Thymus (tissue), 11 donors: ENCODE data around the gene RPS6KL1. TPM values are rescaled to one million over a fixed set of nuclear protein-coding genes. Genes with fewer than 3 reads are reported as not detected.

Experiments
- DNase-seq, 9 donors: peaks; one replicate each; pipeline ENCODE4 v3.0.0-alpha.2; 2013; ENCODE audit warnings: low spot score in 9 of 9, low read depth in 6 of 9, missing footprints in 1 of 9
- H3K27ac ChIP-seq, 2 donors: one replicate each; pipeline ENCODE4 v1.5.1; 2013; ENCODE audit warnings: control low read depth in 1 of 2, low read depth in 1 of 2, low read length in 1 of 2, mild to moderate bottlenecking in 1 of 2, moderate library complexity in 1 of 2
- H3K27me3 ChIP-seq, 2 donors: one replicate each; pipeline ENCODE4 v1.5.1; 2013; ENCODE audit warnings: low read length in 1 of 2; ENCODE audit not compliant: control insufficient read depth in 2 of 2, insufficient read depth in 1 of 2
- H3K36me3 ChIP-seq, 2 donors: one replicate each; pipeline ENCODE4 v1.5.1; 2013; ENCODE audit warnings: low read length in 1 of 2, mild to moderate bottlenecking in 1 of 2, moderate library complexity in 1 of 2; ENCODE audit not compliant: control insufficient read depth in 2 of 2, insufficient read depth in 2 of 2
- H3K4me1 ChIP-seq, 2 donors: one replicate each; pipeline ENCODE4 v1.5.1; 2013; ENCODE audit warnings: low read length in 2 of 2; ENCODE audit not compliant: control insufficient read depth in 2 of 2, insufficient read depth in 2 of 2
- H3K4me3 ChIP-seq, 2 donors: one replicate each; pipeline ENCODE4 v1.5.1; 2013; ENCODE audit warnings: low read length in 2 of 2, control low read depth in 1 of 2, mild to moderate bottlenecking in 1 of 2
- H3K9me3 ChIP-seq, 2 donors: one replicate each; pipeline ENCODE4 v1.5.1; 2013; ENCODE audit warnings: low read length in 1 of 2, mild to moderate bottlenecking in 1 of 2; ENCODE audit not compliant: control insufficient read depth in 2 of 2, insufficient read depth in 1 of 2
- WGBS: extraction: QIAGEN DNeasy Blood & Tissue Kit; methylation state at CpG from one replicate; pipeline ENCODE4 v1.1.7; 2013; 5-methylcytosine and 5-hydroxymethylcytosine counted together
- polyA plus RNA-seq: library from polyadenylated mRNA; stranded (reverse); fragments of 200-250 nt; gene quantifications from one replicate; pipeline ENCODE4 v1.2.3, GENCODE V29; 2013
- total RNA-seq: library from RNA; stranded (reverse); fragments of 120-200 nt; gene quantifications from one replicate; pipeline ENCODE4 v1.2.4, GENCODE V29; 2013
- donor health status: healthy.

The RPS6KL1 gene
- total and polyA plus RNA-seq, 2 donors: 0.91 to 3.4 TPM

- no peak overlapping the region for H3K27ac ChIP-seq
- no peaks in the 10 kb centered on the region for H3K36me3 ChIP-seq
- no peak overlapping the region for H3K4me3 ChIP-seq
- peaks cover 2 to 14% of the 10 kb centered on the region in 2 donors for H3K4me1 ChIP-seq
- H3K27me3 ChIP-seq: no peaks in the 10 kb centered on the region
- H3K9me3 ChIP-seq: no peaks in the 10 kb centered on the region
- 76% methylated on average over 10 of the region's 10 CpGs for WGBS
- no peak for DNase-seq
Measured at GRCh38 chr14:74859757-74860552, 63.1 kb downstream of the RPS6KL1 start.

DNA sequence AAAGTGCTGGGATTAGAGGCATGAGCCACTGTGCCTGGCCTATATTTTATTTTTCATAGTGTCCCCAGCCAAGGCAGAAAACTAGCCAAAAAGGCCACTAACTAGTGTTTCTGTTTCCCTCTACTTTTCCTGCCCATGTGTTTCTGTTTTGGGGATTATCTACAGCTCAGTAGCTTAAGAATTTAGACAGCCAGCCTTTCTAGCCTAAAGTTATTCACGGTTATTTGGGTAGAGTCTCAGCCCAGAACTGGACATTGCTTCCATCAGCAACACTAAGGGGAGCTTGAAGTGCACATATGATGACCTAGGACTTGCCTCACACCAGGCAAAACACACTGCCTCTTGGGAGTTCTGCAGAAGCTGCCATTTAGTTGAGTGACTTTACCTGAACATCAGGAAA, 65.0 kb downstream of the RPS6KL1 start:
- no peak overlapping the region for H3K27ac ChIP-seq
- H3K4me1 ChIP-seq: peaks cover 2 to 11% of the 10 kb centered on the region in 2 donors
- DNase-seq: no peak
- H3K36me3 ChIP-seq: no peaks in the 10 kb centered on the region
- 96% methylated on average over 1 of the region's 1 CpG for WGBS
- H3K27me3 ChIP-seq: no peaks in the 10 kb centered on the region
- H3K4me3 ChIP-seq: no peak overlapping the region
- H3K9me3 ChIP-seq: no peaks in the 10 kb centered on the region

GRCh38 chr14:74856366-74856765, 66.7 kb downstream of the RPS6KL1 start:
- Histone ChIP-seq H3K27ac (peak overlapping the region in 1 of 2 donors; percentile 62), H3K9me3 (no peaks in the 10 kb centered on the region), H3K4me1 (peaks cover 2 to 10% of the 10 kb centered on the region in 2 donors), H3K4me3 (no peak overlapping the region), H3K27me3 (no peaks in the 10 kb centered on the region), H3K36me3 (no peaks in the 10 kb centered on the region)
- 95% methylated on average over 1 of the region's 1 CpG for WGBS
- DNase-seq: peak in 2 of 9 donors; percentile 38 to 68

DNA sequence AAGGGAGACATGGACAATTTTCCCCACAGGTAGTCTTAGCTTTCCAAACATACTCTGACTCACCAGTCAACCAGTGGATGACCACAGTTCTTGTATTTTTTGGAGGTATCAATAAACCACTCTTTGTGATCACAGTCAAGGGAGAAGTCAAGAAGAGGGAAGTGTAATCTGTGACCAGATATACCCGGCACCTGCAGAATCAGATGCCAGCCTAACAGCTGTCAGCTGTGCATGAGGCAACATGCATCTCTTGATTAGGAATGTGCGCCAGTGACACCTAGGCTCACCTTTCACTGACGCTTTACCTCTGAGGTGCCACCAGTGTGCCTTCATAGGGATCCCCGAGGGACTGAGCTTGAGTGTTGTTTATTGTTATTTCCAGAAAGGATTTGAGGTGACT, 67.1 kb downstream of the RPS6KL1 start:
- H3K36me3 ChIP-seq: no peaks in the 10 kb centered on the region
- DNase-seq: peak in 2 of 9 donors; percentile 40 to 60
- no peak overlapping the region for H3K4me3 ChIP-seq
- H3K4me1 ChIP-seq: peaks cover 2 to 7% of the 10 kb centered on the region in 2 donors
- 72% methylated on average over 4 of the region's 4 CpGs for WGBS
- H3K27ac ChIP-seq: peak overlapping the region in 1 of 2 donors; percentile 62
- H3K27me3 ChIP-seq: no peaks in the 10 kb centered on the region
- H3K9me3 ChIP-seq: no peaks in the 10 kb centered on the region

DNA sequence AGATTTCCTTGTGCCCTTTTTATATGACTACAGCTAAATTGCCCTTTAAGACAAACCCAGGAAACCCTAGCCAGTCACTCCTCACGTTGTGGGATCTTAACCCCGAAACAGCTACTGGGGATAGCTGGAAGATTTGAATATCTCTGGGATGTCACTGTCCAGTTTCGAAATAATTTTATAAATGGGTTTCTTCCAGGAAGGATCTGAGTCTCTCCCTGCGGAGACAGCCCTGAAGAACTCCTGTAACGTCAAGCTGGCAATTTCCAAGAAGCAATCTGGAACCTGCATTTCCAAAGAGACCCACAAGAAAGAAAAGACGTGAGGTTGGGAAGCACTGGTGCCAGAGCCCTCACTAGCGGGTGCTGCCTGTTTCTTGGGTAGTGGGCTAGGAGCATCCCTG, 68.0 kb downstream of the RPS6KL1 start:
- Histone ChIP-seq H3K36me3 (no peaks in the 10 kb centered on the region), H3K27me3 (no peaks in the 10 kb centered on the region), H3K4me3 (no peak overlapping the region), H3K9me3 (no peaks in the 10 kb centered on the region), H3K27ac (no peak overlapping the region), H3K4me1 (peaks cover 2 to 7% of the 10 kb centered on the region in 2 donors)
- WGBS: 90% methylated on average over 7 of the region's 7 CpGs
- no peak for DNase-seq

Other genes starting within 250 kb of the RPS6KL1 start
- gene AREL1, start 210.2 kb downstream of the RPS6KL1 start, total RNA-seq: 15.5 TPM
- 12.2 TPM for gene AREL1, start 210.2 kb downstream of the RPS6KL1 start, polyA plus RNA-seq
- gene FCF1, start 210.1 kb downstream of the RPS6KL1 start, total RNA-seq: 32.2 TPM
- gene FCF1, start 210.1 kb downstream of the RPS6KL1 start, polyA plus RNA-seq: 21.9 TPM
- 18.7 TPM for gene YLPM1, start 159.9 kb downstream of the RPS6KL1 start, total RNA-seq
- 26.3 TPM for gene YLPM1, start 159.9 kb downstream of the RPS6KL1 start, polyA plus RNA-seq
- 0.14 TPM for gene PROX2, start 47.1 kb downstream of the RPS6KL1 start, total RNA-seq
- gene PROX2, start 47.1 kb downstream of the RPS6KL1 start, polyA plus RNA-seq: 0.09 TPM
- 29.8 TPM for gene DLST, start 41.3 kb downstream of the RPS6KL1 start, total RNA-seq
- gene DLST, start 41.3 kb downstream of the RPS6KL1 start, polyA plus RNA-seq: 49.4 TPM
- 7.0 TPM for gene PGF, start 32.3 kb upstream of the RPS6KL1 start, total RNA-seq
- gene PGF, start 32.3 kb upstream of the RPS6KL1 start, polyA plus RNA-seq: 7.5 TPM
- gene EIF2B2, start 79.7 kb upstream of the RPS6KL1 start, total RNA-seq: 52.7 TPM
- gene EIF2B2, start 79.7 kb upstream of the RPS6KL1 start, polyA plus RNA-seq: 28.3 TPM
- 22.8 TPM for gene MLH3, start 128.2 kb upstream of the RPS6KL1 start, total RNA-seq
- gene MLH3, start 128.2 kb upstream of the RPS6KL1 start, polyA plus RNA-seq: 20.5 TPM
- gene ACYP1, start 140.8 kb upstream of the RPS6KL1 start, total RNA-seq: 24.8 TPM
- 49.9 TPM for gene ACYP1, start 140.8 kb upstream of the RPS6KL1 start, polyA plus RNA-seq
- gene ZC2HC1C, start 146.4 kb upstream of the RPS6KL1 start, total RNA-seq: 1.7 TPM
- 7.2 TPM for gene ZC2HC1C, start 146.4 kb upstream of the RPS6KL1 start, polyA plus RNA-seq
- gene NEK9, start 203.8 kb upstream of the RPS6KL1 start, total RNA-seq: 17.6 TPM
- 62.1 TPM for gene NEK9, start 203.8 kb upstream of the RPS6KL1 start, polyA plus RNA-seq